Ascending aorta (tissue), 2 donors: ENCODE data around the gene RGS7. TPM values are rescaled to one million over a fixed set of nuclear protein-coding genes. Genes with fewer than 3 reads are reported as not detected.

Experiments
- DNase-seq, 2 donors: peaks; one replicate each; pipeline ENCODE4 v3.0.0-alpha.2; 2019; ENCODE audit warnings: low spot score in 2 of 2
- H3K27ac ChIP-seq, 2 donors: fragments of 200-600 bp; sonication (generic); one replicate each; pipeline ENCODE4 v1.5.1; 2016 to 2017; ENCODE audit warnings: mild to moderate bottlenecking in 1 of 2
- H3K27me3 ChIP-seq: fragments of 200-600 bp; sonication (generic); one replicate; pipeline ENCODE4 v1.5.1; 2017
- H3K36me3 ChIP-seq, 2 donors: fragments of 200-600 bp; sonication (generic); one replicate each; pipeline ENCODE4 v1.5.1; 2016
- H3K4me1 ChIP-seq, 2 donors: fragments of 200-600 bp; sonication (generic); one replicate each; pipeline ENCODE4 v1.5.1; 2016 to 2017; ENCODE audit warnings: mild to moderate bottlenecking in 1 of 2
- H3K4me3 ChIP-seq, 2 donors: fragments of 200-600 bp; sonication (generic); one replicate each; pipeline ENCODE4 v1.5.1; 2016 to 2017; ENCODE audit warnings: mild to moderate bottlenecking in 1 of 2
- H3K9me3 ChIP-seq, 2 donors: fragments of 200-600 bp; sonication (generic); one replicate each; pipeline ENCODE4 v1.5.1; 2016
- intact Hi-C: fragments of 100-400 bp; cut with DNase I; formaldehyde crosslinking; loops from one replicate; pipeline ENCODE4 v1.15.1; 2023
- total RNA-seq: library from RNA; depleted of rRNA; stranded (reverse); fragments of >200 nt; gene quantifications from one replicate; pipeline ENCODE4 v1.1.0, GENCODE V29; 2016
- TF ChIP-seq, protein P1 (sequence below), 3 experiments: fragments of 200-600 bp in 2 of 3; fragments of 450-650 bp in 1 of 3; sonication (generic) in 2 of 3; IDR thresholded peaks; one replicate each; pipeline ENCODE4 v1.5.1; 2016 to 2019; ENCODE audit warnings: antibody characterized with exemption in 3 of 3, mild to moderate bottlenecking in 1 of 3, moderate library complexity in 1 of 3

Gene RGS7
- total RNA-seq, 1 donor from 2014 or later, result not detected

DNA sequence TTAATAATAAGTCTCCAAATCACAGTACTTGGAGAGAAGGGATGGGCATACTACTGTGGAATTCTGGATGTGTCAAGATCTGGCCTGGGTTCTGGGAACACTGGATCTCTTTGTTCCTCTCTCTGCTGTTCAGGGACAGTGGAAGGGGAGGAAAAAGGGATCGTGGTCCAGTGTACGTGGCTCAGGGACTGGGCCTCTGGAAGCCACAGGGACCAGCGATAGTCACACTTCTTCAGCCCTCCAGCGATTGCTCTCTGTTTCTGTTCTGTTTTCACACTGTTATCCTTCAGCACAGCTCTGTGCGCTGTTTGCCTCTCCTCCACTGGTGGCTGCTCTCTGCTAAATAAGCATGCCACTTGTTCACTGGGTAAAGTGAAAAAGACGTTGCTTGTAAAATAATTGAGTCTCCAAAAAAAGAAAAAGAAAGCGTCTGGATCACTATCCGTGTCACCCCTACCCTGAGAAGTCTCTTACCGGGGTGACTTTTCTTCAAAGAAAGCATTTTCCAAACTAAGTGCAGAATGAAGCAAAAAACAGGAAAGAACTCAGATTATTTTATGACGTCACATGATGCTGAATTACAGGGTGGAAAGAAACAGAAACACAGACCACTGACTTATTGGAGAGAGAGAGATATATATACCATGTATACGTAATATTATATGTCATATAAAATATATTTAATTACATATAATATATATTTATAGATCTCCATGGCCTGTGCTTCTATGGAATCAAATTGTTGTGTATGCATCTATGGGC is 279.4 kb downstream of the RGS7 start:
- intact Hi-C loops, result no loop called here
- no peaks in the 10 kb centered on the region for H3K27me3 ChIP-seq

DNA sequence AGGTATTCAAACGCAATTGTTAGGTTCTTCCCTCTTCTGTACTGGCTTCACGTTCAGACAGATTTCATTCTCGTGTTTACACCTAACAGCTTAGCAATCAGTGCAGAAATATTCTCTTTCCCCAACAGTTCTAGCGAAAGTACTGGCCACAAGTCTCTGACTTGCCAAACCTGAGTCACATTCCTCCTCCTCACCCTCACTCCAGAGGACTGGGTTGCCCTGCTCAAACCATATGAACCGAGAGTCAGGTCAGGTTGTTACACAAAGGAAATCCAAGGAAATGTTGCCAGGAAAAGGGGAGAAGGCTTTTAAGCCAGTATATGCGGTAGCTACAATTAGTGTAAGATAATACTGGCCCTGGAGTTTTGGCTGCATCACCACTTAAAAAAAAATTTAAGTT is 282.5 kb downstream of the RGS7 start:
- no peak overlapping the region for H3K27ac ChIP-seq
- no peaks in the 10 kb centered on the region for H3K4me1 ChIP-seq
- no peak overlapping the region for H3K4me3 ChIP-seq
- no peaks in the 10 kb centered on the region for H3K27me3 ChIP-seq
- no peaks in the 10 kb centered on the region for H3K36me3 ChIP-seq
- no peaks in the 10 kb centered on the region for H3K9me3 ChIP-seq
- intact Hi-C loops, result no loop called here
- DNase-seq, result no peak
- TF ChIP-seq, protein P1, sequence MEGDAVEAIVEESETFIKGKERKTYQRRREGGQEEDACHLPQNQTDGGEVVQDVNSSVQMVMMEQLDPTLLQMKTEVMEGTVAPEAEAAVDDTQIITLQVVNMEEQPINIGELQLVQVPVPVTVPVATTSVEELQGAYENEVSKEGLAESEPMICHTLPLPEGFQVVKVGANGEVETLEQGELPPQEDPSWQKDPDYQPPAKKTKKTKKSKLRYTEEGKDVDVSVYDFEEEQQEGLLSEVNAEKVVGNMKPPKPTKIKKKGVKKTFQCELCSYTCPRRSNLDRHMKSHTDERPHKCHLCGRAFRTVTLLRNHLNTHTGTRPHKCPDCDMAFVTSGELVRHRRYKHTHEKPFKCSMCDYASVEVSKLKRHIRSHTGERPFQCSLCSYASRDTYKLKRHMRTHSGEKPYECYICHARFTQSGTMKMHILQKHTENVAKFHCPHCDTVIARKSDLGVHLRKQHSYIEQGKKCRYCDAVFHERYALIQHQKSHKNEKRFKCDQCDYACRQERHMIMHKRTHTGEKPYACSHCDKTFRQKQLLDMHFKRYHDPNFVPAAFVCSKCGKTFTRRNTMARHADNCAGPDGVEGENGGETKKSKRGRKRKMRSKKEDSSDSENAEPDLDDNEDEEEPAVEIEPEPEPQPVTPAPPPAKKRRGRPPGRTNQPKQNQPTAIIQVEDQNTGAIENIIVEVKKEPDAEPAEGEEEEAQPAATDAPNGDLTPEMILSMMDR (IDR thresholded peaks at IDR 0.05), result no peak

More for the DNA sequence above, 279.4 kb downstream of the RGS7 start:
- Histone ChIP-seq H3K9me3 (no peaks in the 10 kb centered on the region), H3K4me3 (no peak overlapping the region), H3K36me3 (no peaks in the 10 kb centered on the region), H3K27ac (no peak overlapping the region), H3K4me1 (no peaks in the 10 kb centered on the region)
- TF ChIP-seq, protein P1 (IDR thresholded peaks at IDR 0.05), result no peak
- no peak for DNase-seq

DNA sequence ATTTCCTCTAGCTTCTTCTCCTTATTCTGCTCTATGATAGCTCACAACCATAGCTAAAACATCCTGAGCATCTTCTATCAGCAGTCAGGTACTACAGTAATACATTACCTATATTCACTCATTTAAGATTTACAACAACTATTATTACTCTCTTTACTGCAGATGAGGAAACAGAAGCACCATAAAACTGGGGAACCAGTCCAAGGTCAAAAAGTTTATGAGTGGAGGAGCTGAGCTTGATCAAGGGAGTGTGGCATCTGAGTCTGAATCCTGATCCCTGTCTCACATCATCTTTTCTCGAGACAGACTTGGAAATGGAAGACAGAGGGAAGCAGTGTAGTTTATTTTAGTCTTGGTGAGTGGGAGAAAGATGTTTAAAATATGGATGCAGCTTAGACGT is 288.6 kb downstream of the RGS7 start:
- H3K4me3 ChIP-seq, result no peak overlapping the region
- H3K9me3 ChIP-seq, result no peaks in the 10 kb centered on the region
- no peak overlapping the region for H3K27ac ChIP-seq
- H3K36me3 ChIP-seq, result no peaks in the 10 kb centered on the region
- intact Hi-C loops, result no loop called here
- no peak for DNase-seq
- H3K4me1 ChIP-seq, result no peaks in the 10 kb centered on the region
- TF ChIP-seq, protein P1 (IDR thresholded peaks at IDR 0.05), result no peak
- H3K27me3 ChIP-seq, result no peaks in the 10 kb centered on the region

DNA sequence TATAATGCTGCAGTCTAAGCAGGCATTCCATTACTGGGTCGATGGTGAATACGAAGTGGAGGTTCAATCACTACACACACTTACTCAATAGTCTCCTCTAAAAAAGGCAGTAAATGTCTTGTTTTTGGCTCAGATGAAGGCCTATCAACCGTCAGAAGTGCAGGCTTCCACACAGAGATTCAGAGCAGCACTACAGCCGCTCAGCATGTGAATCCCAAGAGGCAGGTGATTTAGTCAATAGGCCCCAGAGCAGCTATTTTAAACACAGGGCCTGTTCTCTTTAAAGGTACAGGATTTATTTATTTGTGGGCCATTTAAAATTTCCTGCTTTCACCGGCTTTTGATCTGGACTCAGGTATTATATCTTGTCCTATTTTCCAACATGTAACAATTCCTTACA is 293.7 kb downstream of the RGS7 start:
- DNase-seq, result no peak
- intact Hi-C loops, result no loop called here

DNA sequence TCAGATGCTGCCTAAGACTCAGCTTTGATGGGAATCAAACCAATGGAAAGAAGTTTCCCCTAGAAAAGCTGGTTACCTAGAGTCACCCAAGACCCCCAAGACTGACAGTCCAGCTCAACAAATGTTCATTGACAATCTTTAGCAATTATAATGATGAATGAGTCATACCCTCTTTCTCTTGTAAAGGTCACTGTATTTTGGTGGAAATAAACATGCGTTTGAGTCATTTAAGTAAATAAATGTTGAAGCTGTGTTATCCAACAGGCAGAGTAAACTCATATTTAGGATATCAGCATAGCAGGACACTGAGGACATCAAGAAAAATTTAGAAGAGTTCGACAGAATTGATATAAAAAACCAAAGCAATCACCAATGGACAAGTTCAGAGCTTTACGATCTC is 295.9 kb downstream of the RGS7 start:
- H3K27ac ChIP-seq, result no peak overlapping the region
- H3K27me3 ChIP-seq, result no peaks in the 10 kb centered on the region
- no peak for DNase-seq
- no peaks in the 10 kb centered on the region for H3K9me3 ChIP-seq
- TF ChIP-seq, protein P1 (IDR thresholded peaks at IDR 0.05), result no peak
- H3K4me3 ChIP-seq, result no peak overlapping the region
- intact Hi-C loops, result no loop called here
- no peaks in the 10 kb centered on the region for H3K4me1 ChIP-seq
- no peaks in the 10 kb centered on the region for H3K36me3 ChIP-seq

More for the DNA sequence above, 293.7 kb downstream of the RGS7 start:
- TF ChIP-seq, protein P1 (IDR thresholded peaks at IDR 0.05), result no peak
- Histone ChIP-seq H3K9me3 (no peaks in the 10 kb centered on the region), H3K36me3 (no peaks in the 10 kb centered on the region), H3K4me1 (no peaks in the 10 kb centered on the region), H3K27ac (no peak overlapping the region), H3K27me3 (no peaks in the 10 kb centered on the region), H3K4me3 (no peak overlapping the region)
